SU-DHL-6 (cell line): ENCODE measurements around the gene LRRN4CL.

ENCODE experiments used
- H2AFZ ChIP-seq: fragments of 200-600 bp; sonication (generic); 2 replicates; pipeline ENCODE4 v1.6.1; 2014; ENCODE audit warnings: low read depth, mild to moderate bottlenecking, moderate library complexity, mixed read lengths, antibody characterized with exemption, low read length; ENCODE audit not compliant: severe bottlenecking
- H3F3A ChIP-seq: fragments of 200-600 bp; shearing (Covaris generic); 2 replicates; pipeline ENCODE4 v1.6.0; 2016; ENCODE audit warnings: antibody characterized with exemption, mild to moderate bottlenecking; ENCODE audit not compliant: insufficient read depth
- H3K27ac ChIP-seq: fragments of 200-600 bp; sonication (generic); 2 replicates; pipeline ENCODE4 v1.5.1; 2016; ENCODE audit warnings: low read depth, mild to moderate bottlenecking, low read length, moderate library complexity, mixed read lengths
- H3K27me3 ChIP-seq: fragments of 200-600 bp; sonication (generic), shearing (Covaris generic); 2 replicates; pipeline ENCODE4 v1.6.0; 2014; ENCODE audit warnings: mild to moderate bottlenecking, low read length
- H3K36me3 ChIP-seq: fragments of 200-600 bp; sonication (generic); 2 replicates; pipeline ENCODE4 v1.6.1; 2014; ENCODE audit warnings: mild to moderate bottlenecking, low read length, mixed read lengths
- H3K4me2 ChIP-seq: fragments of 300-600, 200-600 bp; shearing (Covaris generic), sonication (generic); 2 replicates; pipeline ENCODE4 v1.6.0; 2014; ENCODE audit warnings: low read length, low read depth, mild to moderate bottlenecking; ENCODE audit not compliant: poor library complexity, severe bottlenecking
- H3K4me3 ChIP-seq: fragments of 200-600 bp; sonication (generic); 2 replicates; pipeline ENCODE4 v1.5.1; 2014; ENCODE audit warnings: antibody characterized with exemption, low read length, mild to moderate bottlenecking, mixed read lengths; ENCODE audit not compliant: insufficient read depth, poor library complexity, severe bottlenecking
- H3K79me2 ChIP-seq: fragments of 200-600 bp; sonication (generic); 2 replicates; pipeline ENCODE4 v1.6.1; 2014; ENCODE audit warnings: mild to moderate bottlenecking, low read length, moderate library complexity; ENCODE audit not compliant: insufficient read depth
- H3K9ac ChIP-seq: fragments of 200-600 bp; sonication (generic); 2 replicates; pipeline ENCODE4 v1.7.0; 2014; ENCODE audit warnings: mild to moderate bottlenecking, low read length
- H3K9me2 ChIP-seq: fragments of 200-600 bp; sonication (generic); replicated peaks from 2 replicates; pipeline ENCODE4 v1.6.1; 2014; ENCODE audit warnings: low read length; ENCODE audit not compliant: insufficient read depth
- H3K9me3 ChIP-seq: fragments of 200-600 bp; sonication (generic); 2 replicates; pipeline ENCODE4 v1.6.1; 2014; ENCODE audit warnings: low read length, mixed read lengths; ENCODE audit not compliant: insufficient read depth
- H4K20me1 ChIP-seq: fragments of 200-600 bp; sonication (generic); 2 replicates; pipeline ENCODE4 v1.6.1; 2014; ENCODE audit warnings: low read depth, mild to moderate bottlenecking, antibody characterized with exemption, low read length, moderate library complexity, mixed read lengths
- EZH2phosphoT487 ChIP-seq: fragments of 200-600 bp; sonication (generic), shearing (Covaris generic); conservative IDR thresholded peaks from 2 replicates; pipeline ENCODE4 v1.6.1; 2018; ENCODE audit warnings: mild to moderate bottlenecking, antibody characterized with exemption, low read length, moderate library complexity, mixed read lengths
- TF ChIP-seq, protein P1 (sequence below): fragments of 200-600 bp; sonication (generic); IDR thresholded peaks from one replicate; pipeline ENCODE4 v1.5.1; 2017; ENCODE audit warnings: antibody characterized with exemption, mild to moderate bottlenecking, low read length, moderate library complexity; ENCODE audit not compliant: insufficient read depth, poor library complexity, severe bottlenecking

LRRN4CL gene

GRCh38 chr11:62665075-62665598, 24.2 kb downstream of the LRRN4CL start, which contains the start of the genes C11orf98 and CSKMT:
Gene C11orf98 (minus strand): TSS chr11:62665210. CDS start chr11:62665169, 41 bp downstream.
Gene CSKMT (plus strand): TSS chr11:62665312. CDS start chr11:62665880, 568 bp downstream.
- Histone ChIP-seq H3K9me3 (no peaks in the 10 kb centered on the region), H3K27ac (peak within 1 kb of the TSS; percentile 92), H3K9ac (peak within 1 kb of the TSS; percentile 95), H3K79me2 (peaks cover 43% of the 10 kb centered on the region), H3F3A (peaks cover 50% of the 10 kb centered on the region), H2AFZ (peak within 1 kb of the TSS; percentile 61), H4K20me1 (no peaks in the 10 kb centered on the region), H3K4me3 (peak within 1 kb of the TSS; percentile 89), H3K27me3 (no peaks in the 10 kb centered on the region), H3K4me2 (peak within 1 kb of the TSS; percentile 93), H3K36me3 (peaks cover 15% of the 10 kb centered on the region), H3K9me2 (no peaks in the 10 kb centered on the region)
- TF ChIP-seq EZH2phosphoT487, result no peak
- TF ChIP-seq, protein P1, sequence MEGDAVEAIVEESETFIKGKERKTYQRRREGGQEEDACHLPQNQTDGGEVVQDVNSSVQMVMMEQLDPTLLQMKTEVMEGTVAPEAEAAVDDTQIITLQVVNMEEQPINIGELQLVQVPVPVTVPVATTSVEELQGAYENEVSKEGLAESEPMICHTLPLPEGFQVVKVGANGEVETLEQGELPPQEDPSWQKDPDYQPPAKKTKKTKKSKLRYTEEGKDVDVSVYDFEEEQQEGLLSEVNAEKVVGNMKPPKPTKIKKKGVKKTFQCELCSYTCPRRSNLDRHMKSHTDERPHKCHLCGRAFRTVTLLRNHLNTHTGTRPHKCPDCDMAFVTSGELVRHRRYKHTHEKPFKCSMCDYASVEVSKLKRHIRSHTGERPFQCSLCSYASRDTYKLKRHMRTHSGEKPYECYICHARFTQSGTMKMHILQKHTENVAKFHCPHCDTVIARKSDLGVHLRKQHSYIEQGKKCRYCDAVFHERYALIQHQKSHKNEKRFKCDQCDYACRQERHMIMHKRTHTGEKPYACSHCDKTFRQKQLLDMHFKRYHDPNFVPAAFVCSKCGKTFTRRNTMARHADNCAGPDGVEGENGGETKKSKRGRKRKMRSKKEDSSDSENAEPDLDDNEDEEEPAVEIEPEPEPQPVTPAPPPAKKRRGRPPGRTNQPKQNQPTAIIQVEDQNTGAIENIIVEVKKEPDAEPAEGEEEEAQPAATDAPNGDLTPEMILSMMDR, result no peak

DNA sequence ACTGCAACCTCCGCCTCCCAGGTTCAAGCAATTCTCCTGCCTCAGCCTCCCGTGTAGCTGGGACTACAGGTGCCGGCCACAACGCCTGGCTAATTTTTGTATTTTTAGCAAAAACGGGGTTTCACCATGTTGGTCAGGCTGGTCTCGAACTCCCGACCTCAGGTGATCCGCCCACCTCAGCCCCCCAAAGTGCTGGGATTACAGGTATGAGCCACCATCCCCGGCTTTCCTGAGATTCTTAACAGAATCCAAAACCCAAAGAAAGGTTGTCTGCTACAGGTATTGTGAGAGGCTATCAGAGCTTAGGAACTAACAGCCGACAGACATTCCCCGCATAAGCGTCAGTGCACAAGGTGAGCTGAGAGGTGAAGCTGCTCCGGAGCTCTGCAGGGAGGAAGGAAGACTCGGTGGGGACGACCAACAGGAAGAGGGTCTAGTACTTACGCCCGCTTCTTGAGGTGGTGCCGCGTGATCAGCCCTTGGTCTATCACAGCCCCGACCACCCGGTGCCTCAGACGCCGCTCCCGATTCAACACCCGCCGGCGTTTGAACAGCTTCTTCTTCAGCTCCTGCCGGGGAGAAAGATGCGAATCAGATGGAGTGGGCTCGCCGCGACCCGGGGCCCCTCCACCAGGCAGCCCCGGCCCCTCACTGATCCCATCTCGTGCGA, 24.8 kb downstream of the LRRN4CL start:
- Histone ChIP-seq H3K9me3 (no peaks in the 10 kb centered on the region), H3F3A (peaks cover 45% of the 10 kb centered on the region), H3K4me3 (peak overlapping the region; percentile 89), H3K79me2 (peaks cover 43% of the 10 kb centered on the region), H3K36me3 (peaks cover 15% of the 10 kb centered on the region), H3K27me3 (no peaks in the 10 kb centered on the region), H4K20me1 (no peaks in the 10 kb centered on the region), H3K27ac (peak overlapping the region; percentile 92), H2AFZ (peak overlapping the region; percentile 61), H3K9ac (peak overlapping the region; percentile 95), H3K4me2 (peak overlapping the region; percentile 80), H3K9me2 (no peaks in the 10 kb centered on the region)
- TF ChIP-seq, protein P1, result no peak
- TF ChIP-seq EZH2phosphoT487, result no peak

DNA sequence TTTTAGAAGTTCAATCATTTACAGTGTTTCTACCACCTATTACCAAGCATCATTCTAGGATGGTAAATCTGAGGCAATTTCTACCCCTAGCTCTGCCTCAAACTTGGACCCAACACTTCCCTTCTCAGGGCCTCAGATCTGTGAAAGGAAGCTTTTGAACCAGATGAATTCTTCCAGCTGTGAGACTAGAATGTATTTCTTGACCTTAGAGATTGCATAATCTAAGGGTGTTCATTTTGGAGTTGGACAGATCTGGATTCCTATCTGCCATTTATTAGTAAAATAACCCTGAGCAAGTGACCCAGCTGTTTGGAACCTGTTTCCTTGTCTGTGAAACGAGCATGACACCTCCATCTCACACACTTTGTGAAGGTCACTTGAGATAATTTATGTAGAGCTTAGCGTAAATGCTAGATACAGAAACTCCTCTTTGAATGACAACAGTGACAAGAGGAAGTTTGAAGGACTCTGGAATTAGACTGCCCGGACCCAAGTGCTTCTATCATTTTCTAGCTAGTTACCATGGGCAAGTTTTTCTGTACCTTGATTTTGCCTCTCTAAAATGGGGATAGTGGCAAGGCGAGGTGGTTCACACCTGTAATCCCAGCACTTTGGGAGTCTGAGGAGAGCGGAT, 32.4 kb downstream of the LRRN4CL start:
- H3K4me3 ChIP-seq, result no peak overlapping the region
- TF ChIP-seq EZH2phosphoT487, result no peak
- TF ChIP-seq, protein P1, result no peak
- H3K9ac ChIP-seq, result no peak overlapping the region
- no peak overlapping the region for H3K27ac ChIP-seq
- no peaks in the 10 kb centered on the region for H3K27me3 ChIP-seq
- H2AFZ ChIP-seq, result no peak overlapping the region
- H3K4me2 ChIP-seq, result no peak overlapping the region
- no peaks in the 10 kb centered on the region for H3K9me2 ChIP-seq
- no peaks in the 10 kb centered on the region for H4K20me1 ChIP-seq
- no peaks in the 10 kb centered on the region for H3K9me3 ChIP-seq
- peaks cover 18% of the 10 kb centered on the region for H3F3A ChIP-seq
- H3K79me2 ChIP-seq, result peaks cover 12% of the 10 kb centered on the region
- no peaks in the 10 kb centered on the region for H3K36me3 ChIP-seq
